ENCODE measurements around the gene HPCAL1.

DNA sequence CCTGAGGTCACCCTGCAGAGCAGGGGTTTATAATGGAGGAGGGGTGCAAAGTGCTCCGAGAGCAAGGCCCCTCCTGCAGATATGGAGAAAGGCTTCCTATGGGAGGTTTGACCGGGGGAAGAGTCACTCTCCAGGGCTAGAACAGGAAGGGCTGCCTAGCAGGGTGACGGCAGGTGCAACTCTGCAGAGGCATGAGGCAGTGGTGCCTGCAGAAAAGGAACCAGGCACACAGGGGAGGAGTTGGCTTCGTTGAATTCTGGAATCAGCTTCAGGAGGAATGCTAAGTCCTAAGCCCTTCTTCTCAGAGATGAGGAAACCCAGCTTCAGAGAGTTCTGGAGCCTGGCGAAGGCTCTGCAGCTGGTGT is 17.5 kb upstream of the HPCAL1 start:
- TF ChIP-seq, protein P1, sequence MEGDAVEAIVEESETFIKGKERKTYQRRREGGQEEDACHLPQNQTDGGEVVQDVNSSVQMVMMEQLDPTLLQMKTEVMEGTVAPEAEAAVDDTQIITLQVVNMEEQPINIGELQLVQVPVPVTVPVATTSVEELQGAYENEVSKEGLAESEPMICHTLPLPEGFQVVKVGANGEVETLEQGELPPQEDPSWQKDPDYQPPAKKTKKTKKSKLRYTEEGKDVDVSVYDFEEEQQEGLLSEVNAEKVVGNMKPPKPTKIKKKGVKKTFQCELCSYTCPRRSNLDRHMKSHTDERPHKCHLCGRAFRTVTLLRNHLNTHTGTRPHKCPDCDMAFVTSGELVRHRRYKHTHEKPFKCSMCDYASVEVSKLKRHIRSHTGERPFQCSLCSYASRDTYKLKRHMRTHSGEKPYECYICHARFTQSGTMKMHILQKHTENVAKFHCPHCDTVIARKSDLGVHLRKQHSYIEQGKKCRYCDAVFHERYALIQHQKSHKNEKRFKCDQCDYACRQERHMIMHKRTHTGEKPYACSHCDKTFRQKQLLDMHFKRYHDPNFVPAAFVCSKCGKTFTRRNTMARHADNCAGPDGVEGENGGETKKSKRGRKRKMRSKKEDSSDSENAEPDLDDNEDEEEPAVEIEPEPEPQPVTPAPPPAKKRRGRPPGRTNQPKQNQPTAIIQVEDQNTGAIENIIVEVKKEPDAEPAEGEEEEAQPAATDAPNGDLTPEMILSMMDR (IDR thresholded peaks at IDR 0.05) = no peak
- no peak for TF ChIP-seq POLR2A (IDR thresholded peaks at IDR 0.05)

Data from right lobe of liver (tissue), 4 donors.